Fibroblast of skin of abdomen (primary cell): ENCODE data around the gene ZNF805. TPM values are rescaled to one million over a fixed set of nuclear protein-coding genes. Genes with fewer than 3 reads are reported as not detected.
"Not testable (repeated sequence)": the region's sequence is repeated elsewhere in the genome, so short reads cannot be mapped to it uniquely, and the experiment has no call there.

Experiments
- DNase-seq: peaks from one replicate; pipeline ENCODE4 v3.0.0-alpha.2; 2013
- polyA plus RNA-seq, 2 experiments: library from polyadenylated mRNA; unstranded; fragments of 120-200 nt; gene quantifications; one replicate each; pipeline ENCODE4 v1.2.1, GENCODE V29; 2013; ENCODE audit not compliant: insufficient read length in 2 of 2

Gene ZNF805
- polyA plus RNA-seq (2013, experiment 1 of 2; ENCODE audit: insufficient read length), result 3.5 TPM
- 3.1 TPM for polyA plus RNA-seq (2013, experiment 2 of 2; ENCODE audit: insufficient read length)

DNA sequence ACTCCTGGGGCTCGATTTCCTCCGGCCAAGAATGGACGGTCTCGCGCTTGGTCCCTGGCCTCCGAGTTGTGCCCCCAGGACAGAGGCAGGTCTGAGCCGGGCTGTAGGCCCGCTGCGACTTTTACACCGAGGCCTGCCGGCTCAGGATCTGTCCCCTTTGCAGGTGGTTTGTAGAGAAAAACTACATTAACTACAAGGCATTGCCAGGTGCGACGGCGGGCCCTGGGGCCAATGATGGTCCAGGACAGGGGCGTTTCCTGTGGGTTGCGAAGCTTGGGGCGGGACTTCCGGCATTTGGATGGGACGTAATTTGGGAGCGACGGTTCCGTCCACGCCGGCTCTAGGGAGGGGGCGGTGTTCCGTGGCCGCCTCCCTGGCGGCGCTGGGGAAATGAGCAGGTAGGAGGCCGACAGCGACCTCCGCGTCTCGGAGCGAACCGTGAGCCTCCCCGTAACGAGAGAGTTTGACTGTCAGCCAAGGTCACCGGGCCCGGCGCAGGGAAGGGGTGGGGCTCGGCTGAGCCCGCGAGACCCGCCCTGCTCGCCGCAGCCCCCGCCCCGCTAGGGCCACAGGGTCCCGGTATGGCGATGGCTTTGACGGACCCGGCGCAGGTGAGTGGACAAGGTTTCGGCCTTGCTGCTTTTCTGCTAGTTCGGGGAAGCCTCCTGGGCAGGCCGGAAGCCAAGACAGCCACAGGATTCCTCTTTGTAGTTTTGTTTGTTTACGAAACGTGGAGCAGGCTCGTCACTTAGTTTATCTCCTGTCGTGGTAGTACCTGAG lies at the start of gene ZNF805:
Gene ZNF805 (plus strand): TSS at position 322 of the 780 bp plus-strand sequence. CDS start 260 bp downstream, at position 582.
- peak; percentile 93 for DNase-seq

DNA sequence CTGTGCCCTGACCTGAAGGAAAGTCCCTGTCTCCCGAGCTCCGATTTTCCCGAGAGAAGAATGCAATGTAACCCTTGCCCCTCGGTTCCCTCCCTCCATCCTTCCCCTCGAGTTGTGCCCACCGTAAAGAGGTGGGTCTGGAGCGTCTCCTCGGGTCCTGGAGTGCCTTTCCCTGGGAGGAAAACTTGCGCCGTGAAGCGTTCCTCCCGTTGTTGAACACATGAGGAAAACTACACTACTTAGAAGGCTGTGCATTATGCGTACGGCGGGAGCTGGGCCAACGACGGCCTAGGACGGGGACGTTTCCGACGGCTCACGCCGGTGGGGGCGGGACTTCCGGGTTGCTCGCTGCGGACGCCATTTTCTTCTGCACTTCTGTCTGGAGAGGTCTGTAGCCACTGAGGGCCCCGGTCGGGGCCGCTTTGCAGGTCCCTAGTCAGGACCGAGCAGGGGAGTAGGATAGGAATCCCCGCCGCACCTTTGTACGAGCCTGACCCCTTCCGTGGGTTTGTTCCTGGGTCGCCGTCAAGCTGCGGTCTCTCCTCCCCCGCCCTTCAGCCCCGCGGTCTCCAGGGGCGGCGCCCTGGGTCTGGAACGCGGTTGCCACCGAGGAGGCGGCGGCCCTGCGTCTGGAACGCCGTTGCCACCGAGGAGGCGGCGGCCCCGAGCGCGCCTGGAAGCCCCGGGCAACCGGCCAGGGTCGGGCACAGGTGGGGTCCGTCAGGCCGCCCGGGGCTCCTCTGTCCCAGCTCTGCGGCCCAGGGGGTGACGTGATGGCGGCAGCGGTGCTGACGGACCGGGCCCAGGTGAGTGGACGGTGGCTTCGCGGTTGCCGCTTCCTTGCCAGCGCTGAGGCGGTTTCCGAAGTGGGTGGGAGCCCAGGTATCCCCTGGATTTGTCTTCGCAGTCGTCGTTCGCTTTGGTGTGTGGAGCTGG lies 49.0 kb upstream of the ZNF805 start, which contains the start of gene ZNF264:
Gene ZNF264 (plus strand): TSS at position 360 of the 936 bp plus-strand sequence. CDS start 414 bp downstream, at position 774.
- peak; percentile 88 for DNase-seq

DNA sequence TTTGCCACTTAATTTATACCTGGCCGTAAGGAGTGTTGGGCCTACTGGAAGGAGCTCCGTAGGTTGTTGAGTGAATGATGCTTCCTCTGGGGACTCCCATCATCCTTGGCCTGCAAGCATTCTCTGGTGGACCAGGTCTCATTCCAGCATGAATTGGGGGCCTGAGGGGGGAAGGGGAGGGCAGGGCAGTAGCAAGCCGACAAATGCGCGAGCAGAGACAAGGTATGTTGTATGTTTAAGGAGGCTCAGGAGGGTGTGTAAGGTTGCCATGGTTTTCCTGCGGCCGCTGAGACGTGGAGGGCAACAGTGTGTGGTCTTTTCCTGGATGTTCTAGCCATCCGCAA lies 48.4 kb upstream of the ZNF805 start:
- DNase-seq, result no peak

DNA sequence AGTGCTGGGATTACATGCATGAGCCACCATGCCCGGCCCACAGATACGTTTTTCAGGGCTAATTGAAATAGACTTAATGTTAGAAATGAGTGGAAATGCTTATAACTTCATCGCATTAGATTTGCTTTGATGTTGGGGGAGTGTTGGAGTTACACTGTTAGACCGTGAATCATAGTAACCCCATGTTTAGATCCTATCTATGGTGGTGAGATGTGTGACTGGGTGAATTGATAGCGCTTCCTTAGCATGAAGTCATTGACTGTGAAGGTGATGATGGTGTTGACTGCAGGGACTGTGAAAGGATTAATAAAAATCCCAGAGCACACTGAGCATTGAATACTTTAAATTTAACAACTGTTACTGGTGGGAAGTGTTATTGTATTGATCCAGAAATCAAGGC lies 47.4 kb upstream of the ZNF805 start:
- no peak for DNase-seq

DNA sequence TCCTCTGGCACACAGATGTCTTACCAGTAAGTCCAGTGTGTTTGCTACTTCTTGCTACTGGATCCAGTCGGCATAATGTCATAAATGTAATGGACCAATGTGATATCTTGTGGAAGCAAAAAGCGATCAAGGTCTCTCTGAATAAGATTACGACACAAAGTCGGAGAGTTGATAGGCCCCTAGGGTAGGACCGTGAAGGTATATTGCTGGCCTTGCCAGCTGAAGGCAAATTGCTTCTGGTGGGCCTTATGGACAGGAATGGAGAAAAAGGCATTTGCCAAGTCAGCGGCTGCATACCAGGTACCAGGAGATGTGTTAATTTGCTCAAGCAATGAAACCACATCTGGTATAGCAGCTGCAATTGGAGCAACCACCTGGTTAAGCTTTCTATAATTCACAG lies 42.6 kb upstream of the ZNF805 start:
- not testable (repeated sequence) for DNase-seq

DNA sequence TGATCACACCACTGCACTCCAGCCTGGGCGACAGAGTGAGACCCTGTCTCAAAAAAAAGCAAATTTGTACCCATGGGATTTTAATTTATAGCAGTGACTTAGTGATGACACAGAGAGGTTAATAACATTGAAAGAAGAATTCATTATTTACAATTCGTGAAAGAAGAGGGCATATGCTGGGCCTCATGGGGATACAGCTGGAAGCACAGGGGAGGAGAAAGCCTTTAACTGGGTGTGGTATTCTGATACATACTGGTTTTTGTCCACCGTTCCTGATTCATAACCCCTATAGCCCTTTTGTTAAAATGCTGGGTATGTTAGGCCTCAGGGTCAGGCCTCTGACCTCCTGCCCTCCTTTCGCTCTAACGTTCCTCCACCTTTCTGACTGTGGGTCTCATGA lies 38.3 kb upstream of the ZNF805 start:
- DNase-seq, result no peak

DNA sequence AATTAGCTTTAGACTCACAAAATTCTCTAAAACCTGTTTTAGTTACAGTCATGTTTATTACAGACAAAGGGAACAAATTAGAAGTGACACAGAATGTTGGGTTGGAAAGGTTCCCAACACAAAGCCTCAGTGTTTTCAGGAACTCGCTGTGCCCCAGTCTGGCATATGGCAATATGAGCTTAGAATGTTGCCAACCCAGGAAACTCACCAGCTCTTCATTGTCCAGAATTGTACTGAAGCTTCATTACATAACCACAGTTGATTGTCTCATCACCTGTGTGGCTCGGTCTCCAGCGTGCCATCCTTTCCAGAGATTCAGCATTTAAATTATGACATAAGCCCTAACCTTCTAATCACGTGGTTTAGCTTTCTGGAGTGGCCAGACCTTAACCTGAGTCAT lies 30.1 kb upstream of the ZNF805 start:
- no peak for DNase-seq

DNA sequence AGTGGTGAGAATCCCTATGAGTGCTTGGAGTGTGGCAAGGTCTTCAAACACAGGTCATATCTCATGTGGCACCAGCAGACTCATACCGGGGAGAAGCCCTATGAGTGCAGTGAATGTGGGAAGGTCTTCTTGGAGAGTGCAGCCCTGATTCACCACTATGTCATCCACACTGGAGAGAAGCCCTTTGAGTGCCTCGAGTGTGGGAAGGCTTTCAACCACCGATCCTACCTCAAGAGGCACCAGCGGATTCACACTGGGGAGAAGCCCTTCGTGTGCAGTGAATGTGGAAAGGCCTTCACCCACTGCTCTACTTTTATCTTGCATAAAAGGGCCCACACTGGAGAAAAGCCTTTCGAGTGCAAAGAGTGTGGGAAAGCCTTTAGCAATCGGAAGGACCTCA lies 28.3 kb upstream of the ZNF805 start:
- DNase-seq, result no peak

DNA sequence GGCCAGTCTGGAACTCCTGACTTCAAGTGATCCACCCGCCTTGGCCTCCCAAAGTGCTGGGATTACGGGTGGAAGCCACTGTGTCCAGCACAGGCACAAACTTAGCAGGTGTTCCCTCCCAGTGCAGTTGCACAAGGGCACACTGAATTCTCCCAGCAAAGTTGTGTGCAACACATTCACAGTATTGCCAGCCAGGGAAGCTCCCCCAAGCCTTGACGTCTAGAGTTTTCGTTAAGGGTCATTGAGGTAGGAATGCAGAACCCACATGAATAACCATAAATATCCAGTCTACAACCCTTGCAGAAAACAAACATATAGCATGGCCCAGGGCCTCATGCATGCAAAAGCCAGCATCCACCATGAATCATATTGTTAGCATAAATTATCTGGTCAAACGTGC lies 12.9 kb upstream of the ZNF805 start:
- DNase-seq, result no peak

DNA sequence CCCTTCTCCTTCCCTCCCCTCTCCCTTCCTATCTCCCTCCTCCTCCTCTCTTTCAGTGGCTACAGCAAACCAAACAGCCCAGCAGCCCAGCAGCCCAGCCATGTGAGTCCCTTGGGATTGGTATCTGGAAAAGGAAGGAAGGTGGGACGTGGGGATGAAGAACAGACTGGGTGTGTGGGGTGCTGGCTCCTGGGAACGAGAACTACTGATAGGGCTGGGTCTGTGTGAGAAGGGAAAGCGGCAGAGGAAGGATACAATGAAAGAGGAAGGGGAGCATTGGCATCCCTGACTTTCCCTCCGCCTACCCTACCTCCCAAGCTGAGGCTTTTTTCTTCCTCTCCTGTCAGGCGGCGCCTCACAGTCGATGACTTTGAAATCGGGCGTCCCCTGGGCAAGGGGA lies 8.7 kb upstream of the ZNF805 start:
- DNase-seq, result no peak

DNA sequence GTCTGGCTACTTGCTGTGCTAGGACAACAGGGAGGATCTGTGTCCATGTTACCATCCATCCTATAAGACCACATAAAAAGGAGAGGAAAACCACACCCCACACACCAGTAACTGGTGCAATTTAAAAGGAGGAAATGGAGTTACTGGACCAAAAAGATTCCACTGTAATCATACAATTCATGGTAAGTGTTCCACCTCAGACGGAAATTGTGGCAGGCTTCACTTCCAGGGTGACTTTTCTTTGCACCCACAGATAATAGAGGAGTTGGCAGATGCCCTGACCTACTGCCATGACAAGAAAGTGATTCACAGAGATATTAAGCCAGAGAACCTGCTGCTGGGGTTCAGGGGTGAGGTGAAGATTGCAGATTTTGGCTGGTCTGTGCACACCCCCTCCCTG lies 7.2 kb upstream of the ZNF805 start:
- DNase-seq, result no peak

DNA sequence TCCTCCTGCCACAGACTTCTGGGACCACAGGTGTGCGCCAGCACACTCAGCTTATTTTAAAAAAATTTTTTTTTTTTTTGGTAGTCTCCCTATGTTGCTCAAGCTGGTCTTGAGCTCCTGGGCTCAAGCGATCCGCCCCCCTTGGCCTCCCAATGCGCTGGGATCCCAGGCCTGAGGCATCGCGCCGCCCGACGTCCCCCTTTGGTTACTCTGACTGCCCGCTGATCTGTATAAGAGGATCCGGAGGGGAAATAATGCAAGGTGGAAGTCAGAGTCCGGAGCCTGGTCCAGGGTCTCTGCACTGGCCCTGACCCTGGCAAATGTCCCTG lies 486 bp upstream of the ZNF805 start:
- DNase-seq, result no peak

DNA sequence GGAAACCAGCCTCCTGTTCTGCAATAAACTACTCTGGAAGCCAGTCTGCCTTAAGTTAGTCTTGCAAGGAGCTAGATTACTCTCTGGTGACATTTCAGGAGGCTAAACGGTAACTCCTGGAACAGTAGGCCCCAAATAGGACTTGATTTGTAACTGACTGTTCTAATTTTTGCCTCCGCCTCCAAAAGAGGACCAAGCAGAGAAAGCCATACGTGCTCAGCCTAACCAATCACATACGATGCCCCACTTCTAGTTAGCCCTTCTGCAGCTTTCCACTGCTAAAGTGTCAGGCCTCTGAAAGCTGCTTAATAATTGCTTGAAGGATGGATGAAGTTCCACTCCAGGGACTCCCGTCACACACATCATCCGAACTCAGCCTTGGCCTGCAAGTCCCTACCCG lies 744 bp downstream of the ZNF805 start:
- peak; percentile 9 for DNase-seq

DNA sequence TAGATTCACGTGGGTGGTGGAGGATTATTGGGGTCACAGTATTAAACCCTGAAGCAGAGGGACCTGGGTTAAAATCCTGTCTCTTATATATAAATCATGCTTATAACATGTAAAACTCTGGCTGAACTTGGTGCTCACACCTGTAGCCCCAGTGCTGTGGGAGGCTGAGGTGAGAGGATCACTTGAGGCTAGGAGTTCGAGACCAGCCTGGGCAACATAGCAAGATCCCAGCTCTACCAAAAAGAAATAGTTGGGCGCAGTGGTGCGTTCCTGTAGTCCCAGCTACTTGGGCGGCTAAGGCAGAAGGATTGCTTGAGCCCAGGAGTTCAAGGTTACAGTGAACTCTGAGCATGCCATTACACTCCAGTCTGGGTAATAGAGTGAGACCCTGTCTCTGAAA lies 2.4 kb downstream of the ZNF805 start:
- no peak for DNase-seq

DNA sequence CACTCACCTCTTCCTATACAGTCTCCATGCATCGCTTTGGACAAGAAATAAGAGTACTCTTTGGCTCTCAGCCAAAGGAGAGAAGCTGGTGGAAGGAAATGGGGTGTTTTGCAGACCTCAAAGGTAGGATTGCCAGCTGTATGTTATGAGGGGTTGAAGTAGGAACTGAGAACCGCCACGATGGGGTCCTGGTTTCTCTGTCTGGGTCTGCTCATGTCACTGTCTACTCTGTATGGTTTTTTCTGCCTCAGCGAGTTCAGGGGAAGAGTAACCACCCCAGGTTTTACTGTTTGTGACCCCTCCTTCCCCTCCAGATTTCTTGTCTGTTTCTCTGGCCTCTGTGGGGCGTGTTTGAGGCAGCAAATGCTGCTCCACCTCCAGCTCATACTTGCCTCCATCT lies 4.1 kb downstream of the ZNF805 start:
- no peak for DNase-seq

DNA sequence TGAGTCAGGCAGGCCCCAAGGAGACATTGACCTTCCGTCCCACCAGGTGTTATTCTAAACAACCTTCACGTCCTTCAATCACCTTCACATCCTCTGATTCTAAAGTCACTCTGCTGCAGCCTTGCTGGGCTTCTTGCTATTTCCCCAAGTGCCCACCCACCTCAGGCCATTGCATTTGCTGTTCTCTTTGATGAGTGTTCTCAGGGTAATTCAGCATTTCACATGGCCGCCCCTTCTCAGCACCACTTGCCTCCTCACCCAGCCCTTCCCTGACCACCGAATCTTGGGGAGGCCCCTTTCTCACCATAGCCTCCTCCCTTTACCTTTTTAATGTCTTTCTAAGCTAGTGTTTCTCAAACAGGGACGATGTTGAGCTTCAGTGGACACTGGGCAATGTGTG lies 4.6 kb downstream of the ZNF805 start:
- DNase-seq, result no peak

DNA sequence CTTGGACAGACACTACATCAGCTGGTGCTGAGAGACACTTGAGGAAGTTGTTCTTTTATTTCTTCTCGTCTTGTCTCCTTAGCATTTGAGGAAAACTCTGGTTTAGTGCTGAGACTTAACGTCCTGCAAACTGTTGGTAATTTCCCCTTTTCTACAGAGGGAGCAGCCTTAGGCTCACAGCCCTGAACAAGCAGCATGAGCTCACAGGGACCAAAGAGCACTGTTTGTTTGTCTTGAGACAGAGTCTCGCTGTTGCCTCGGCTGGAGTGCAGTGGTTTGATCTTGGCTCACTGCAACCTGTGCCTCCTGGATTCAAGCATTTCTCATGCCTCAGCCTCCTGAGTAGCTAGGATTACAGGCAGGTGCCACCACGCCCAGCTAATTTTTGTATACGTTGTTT lies 5.5 kb downstream of the ZNF805 start:
- no peak for DNase-seq

DNA sequence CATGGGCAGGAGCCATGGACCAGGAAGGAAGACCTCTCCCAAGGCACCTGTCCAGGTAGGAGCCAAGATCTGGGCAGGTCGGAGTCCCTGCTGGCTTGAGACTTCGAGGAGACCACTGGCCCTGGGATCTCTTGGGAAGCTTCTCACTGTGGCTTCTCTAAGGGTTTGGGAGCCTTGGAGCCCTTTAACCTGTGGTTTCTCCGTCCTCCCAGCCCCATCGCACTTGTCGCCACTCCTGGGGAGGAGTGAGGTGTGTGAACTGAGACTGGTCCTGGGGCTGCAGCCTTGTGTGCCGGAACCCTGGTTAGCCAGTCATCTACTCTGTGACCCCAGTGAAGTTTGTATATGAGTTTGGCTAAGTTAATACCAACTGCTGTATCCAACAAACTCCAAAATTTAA lies 8.2 kb downstream of the ZNF805 start:
- no peak for DNase-seq

DNA sequence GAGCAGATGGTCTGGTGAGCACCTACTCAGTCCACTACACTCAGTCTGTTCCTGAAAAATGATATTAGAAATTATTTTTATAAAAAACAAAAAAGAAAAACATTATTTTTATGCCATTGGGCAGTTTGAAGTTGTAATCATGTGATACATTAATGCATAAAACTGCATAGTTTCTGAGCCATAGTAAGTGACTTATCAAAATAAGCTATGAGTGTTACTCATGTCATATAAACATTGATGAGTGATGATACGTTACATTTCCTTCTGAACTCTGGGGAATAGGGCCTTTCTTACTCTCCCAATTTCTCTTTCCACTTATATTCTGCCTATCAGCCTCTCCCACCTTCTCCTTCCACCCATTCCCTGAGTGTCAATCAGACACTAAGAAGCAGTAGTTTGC lies 8.9 kb downstream of the ZNF805 start:
- DNase-seq, result no peak

DNA sequence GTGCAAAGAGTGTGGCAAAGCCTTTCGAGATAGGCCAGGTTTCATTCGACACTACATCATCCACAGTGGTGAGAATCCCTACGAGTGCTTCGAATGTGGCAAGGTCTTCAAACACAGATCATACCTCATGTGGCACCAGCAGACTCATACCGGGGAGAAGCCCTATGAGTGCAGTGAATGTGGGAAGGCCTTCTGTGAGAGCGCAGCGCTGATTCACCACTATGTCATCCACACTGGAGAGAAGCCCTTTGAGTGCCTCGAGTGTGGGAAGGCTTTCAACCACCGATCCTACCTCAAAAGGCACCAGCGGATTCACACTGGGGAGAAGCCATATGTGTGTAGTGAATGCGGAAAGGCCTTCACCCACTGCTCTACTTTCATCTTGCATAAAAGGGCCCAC lies 13.3 kb downstream of the ZNF805 start:
- DNase-seq, result peak; percentile 9

DNA sequence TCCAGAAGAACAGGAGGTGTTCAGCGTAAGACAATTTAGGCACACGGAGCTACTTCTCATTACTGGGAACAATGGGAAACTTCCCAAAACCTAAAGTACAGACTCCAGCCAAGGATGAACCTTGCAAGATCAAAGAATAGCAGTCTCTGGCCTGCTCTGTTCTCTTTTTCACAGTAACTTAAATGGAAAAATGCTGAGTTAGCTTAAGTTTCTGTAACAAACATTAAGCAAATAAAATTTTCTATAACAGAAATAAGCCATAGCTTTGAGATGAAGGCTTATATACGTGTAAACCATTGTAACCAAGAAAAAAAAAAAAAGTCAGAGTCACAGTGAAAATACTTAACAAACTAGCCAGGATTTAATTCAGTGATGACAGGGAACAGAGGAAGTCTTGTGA lies 21.6 kb downstream of the ZNF805 start:
- DNase-seq, result no peak

DNA sequence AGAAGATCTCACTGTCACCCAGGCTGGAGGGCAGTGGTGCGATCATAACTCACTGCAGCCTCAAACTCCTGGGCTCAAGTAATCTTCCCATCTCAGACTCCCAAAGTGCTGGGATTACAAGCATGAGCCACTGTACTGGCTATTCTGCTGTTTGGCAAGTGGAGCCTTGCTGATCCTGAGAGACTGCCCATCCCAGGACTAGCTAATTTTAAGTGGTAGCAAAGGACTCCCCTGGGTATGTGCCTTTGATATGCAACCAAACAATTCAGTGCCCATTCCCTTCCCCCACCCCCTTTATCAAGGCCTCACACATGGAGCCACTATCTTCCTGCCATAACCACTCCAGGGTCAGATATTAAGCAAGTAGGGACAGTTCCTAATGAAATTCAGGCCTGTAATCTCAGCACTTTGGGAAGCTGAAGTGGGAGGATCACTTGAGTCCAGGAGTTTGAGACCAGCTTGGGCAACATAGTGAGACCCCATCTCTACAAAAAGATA lies 22.9 kb downstream of the ZNF805 start:
- no peak for DNase-seq

DNA sequence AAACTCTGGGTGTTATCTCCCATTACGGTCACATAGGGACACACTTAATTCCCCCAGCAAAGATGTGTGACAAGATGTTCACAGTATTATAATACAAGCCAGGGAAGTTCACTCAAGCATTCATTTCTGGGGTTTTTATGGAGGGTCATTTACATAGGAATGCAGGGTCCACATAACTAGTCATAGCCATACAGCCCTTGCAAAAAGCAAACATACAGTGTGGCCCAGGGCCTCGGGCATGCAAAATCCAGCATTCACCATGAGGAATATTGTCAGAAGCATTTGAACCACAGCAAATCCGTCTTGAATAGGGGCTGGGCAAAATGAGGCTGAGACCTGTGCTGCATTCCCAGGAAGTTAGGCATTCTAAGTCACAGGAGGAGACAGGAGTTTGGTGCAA lies 26.9 kb downstream of the ZNF805 start:
- DNase-seq, result no peak
